A549 (cell line): ENCODE results near the gene CEP152.

ENCODE experiments used
- CHD4 ChIP-seq: fragments of 200-600 bp; sonication (generic); IDR thresholded peaks from 2 replicates; pipeline ENCODE4 v1.6.1; 2016; ENCODE audit warnings: antibody characterized with exemption, mild to moderate bottlenecking, borderline replicate concordance
- JUN ChIP-seq, 2 experiments: fragments of >200 bp; sonication (Bioruptor Twin); formaldehyde crosslinking; IDR thresholded peaks; 2 replicates in 1 of 2; 3 replicates in 1 of 2; pipeline ENCODE4 v1.6.1; 2016 to 2017
- NPAS2 ChIP-seq: fragments of 250-450 bp; sonication (Bioruptor Pico); IDR thresholded peaks from 2 replicates; pipeline ENCODE4 v1.8.0; 2022; ENCODE audit warnings: mild to moderate bottlenecking, moderate library complexity, borderline replicate concordance
- POLR2A ChIP-seq: IDR thresholded peaks from 2 replicates; pipeline ENCODE4 v1.6.1; 2012; ENCODE audit warnings: mild to moderate bottlenecking, low read length
- TF ChIP-seq, protein P1 (sequence below): fragments of >200 bp; sonication (Bioruptor Twin); formaldehyde crosslinking; IDR thresholded peaks from 3 replicates; pipeline ENCODE4 v1.5.1; 2016
- TF ChIP-seq, protein P2 (sequence below): fragments of 200-600 bp; sonication (generic); IDR thresholded peaks from 2 replicates; pipeline ENCODE4 v1.6.1; 2016; ENCODE audit warnings: antibody characterized with exemption, mild to moderate bottlenecking, moderate library complexity
- TF ChIP-seq, protein P3 (sequence below): fragments of 450-650 bp; IDR thresholded peaks from 2 replicates; pipeline ENCODE4 v1.6.1; 2014; ENCODE audit warnings: antibody characterized with exemption
- TF ChIP-seq, protein P4 (sequence below): IDR thresholded peaks from 2 replicates; pipeline ENCODE4 v1.6.1; 2012
- TF ChIP-seq, protein P5 (sequence below): fragments of >200 bp; sonication (Bioruptor Twin); formaldehyde crosslinking; IDR thresholded peaks from 3 replicates; pipeline ENCODE4 v1.6.1; 2016

- TF ChIP-seq, protein P1, sequence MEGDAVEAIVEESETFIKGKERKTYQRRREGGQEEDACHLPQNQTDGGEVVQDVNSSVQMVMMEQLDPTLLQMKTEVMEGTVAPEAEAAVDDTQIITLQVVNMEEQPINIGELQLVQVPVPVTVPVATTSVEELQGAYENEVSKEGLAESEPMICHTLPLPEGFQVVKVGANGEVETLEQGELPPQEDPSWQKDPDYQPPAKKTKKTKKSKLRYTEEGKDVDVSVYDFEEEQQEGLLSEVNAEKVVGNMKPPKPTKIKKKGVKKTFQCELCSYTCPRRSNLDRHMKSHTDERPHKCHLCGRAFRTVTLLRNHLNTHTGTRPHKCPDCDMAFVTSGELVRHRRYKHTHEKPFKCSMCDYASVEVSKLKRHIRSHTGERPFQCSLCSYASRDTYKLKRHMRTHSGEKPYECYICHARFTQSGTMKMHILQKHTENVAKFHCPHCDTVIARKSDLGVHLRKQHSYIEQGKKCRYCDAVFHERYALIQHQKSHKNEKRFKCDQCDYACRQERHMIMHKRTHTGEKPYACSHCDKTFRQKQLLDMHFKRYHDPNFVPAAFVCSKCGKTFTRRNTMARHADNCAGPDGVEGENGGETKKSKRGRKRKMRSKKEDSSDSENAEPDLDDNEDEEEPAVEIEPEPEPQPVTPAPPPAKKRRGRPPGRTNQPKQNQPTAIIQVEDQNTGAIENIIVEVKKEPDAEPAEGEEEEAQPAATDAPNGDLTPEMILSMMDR, result no peak
- TF ChIP-seq, protein P2, sequence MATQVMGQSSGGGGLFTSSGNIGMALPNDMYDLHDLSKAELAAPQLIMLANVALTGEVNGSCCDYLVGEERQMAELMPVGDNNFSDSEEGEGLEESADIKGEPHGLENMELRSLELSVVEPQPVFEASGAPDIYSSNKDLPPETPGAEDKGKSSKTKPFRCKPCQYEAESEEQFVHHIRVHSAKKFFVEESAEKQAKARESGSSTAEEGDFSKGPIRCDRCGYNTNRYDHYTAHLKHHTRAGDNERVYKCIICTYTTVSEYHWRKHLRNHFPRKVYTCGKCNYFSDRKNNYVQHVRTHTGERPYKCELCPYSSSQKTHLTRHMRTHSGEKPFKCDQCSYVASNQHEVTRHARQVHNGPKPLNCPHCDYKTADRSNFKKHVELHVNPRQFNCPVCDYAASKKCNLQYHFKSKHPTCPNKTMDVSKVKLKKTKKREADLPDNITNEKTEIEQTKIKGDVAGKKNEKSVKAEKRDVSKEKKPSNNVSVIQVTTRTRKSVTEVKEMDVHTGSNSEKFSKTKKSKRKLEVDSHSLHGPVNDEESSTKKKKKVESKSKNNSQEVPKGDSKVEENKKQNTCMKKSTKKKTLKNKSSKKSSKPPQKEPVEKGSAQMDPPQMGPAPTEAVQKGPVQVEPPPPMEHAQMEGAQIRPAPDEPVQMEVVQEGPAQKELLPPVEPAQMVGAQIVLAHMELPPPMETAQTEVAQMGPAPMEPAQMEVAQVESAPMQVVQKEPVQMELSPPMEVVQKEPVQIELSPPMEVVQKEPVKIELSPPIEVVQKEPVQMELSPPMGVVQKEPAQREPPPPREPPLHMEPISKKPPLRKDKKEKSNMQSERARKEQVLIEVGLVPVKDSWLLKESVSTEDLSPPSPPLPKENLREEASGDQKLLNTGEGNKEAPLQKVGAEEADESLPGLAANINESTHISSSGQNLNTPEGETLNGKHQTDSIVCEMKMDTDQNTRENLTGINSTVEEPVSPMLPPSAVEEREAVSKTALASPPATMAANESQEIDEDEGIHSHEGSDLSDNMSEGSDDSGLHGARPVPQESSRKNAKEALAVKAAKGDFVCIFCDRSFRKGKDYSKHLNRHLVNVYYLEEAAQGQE, result no peak
- no peak for TF ChIP-seq POLR2A
- TF ChIP-seq, protein P3, sequence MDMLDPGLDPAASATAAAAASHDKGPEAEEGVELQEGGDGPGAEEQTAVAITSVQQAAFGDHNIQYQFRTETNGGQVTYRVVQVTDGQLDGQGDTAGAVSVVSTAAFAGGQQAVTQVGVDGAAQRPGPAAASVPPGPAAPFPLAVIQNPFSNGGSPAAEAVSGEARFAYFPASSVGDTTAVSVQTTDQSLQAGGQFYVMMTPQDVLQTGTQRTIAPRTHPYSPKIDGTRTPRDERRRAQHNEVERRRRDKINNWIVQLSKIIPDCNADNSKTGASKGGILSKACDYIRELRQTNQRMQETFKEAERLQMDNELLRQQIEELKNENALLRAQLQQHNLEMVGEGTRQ, result no peak
- no peak for TF ChIP-seq CHD4
- TF ChIP-seq, protein P4, sequence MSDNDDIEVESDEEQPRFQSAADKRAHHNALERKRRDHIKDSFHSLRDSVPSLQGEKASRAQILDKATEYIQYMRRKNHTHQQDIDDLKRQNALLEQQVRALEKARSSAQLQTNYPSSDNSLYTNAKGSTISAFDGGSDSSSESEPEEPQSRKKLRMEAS, result no peak
- no peak for TF ChIP-seq JUN (IDR thresholded peaks at IDR 0.05)
- no peak for TF ChIP-seq NPAS2 (CRISPR knock-in tag)
- TF ChIP-seq, protein P5, sequence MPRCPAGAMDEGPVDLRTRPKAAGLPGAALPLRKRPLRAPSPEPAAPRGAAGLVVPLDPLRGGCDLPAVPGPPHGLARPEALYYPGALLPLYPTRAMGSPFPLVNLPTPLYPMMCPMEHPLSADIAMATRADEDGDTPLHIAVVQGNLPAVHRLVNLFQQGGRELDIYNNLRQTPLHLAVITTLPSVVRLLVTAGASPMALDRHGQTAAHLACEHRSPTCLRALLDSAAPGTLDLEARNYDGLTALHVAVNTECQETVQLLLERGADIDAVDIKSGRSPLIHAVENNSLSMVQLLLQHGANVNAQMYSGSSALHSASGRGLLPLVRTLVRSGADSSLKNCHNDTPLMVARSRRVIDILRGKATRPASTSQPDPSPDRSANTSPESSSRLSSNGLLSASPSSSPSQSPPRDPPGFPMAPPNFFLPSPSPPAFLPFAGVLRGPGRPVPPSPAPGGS, result no peak
These were observed 93.4 kb downstream of the CEP152 start for GRCh38 chr15:48717458-48717857.
